Lower lobe of right lung (tissue), 2 donors: Measurements from ENCODE around the gene GALNT9. TPM values are rescaled to one million over a fixed set of nuclear protein-coding genes. Genes with fewer than 3 reads are reported as not detected.
A peak's percentile ranks its signal among the peaks of the same experiment; 100 is the strongest.

Experiments used
- ATAC-seq, 2 donors: fragments of 200-7000 bp; cut with Tn5 transposase; one replicate each; pipeline ENCODE4 v1.9.1; 2020 to 2022; ENCODE audit warnings: mild to moderate bottlenecking in 2 of 2, moderate library complexity in 2 of 2
- DNase-seq: peaks from one replicate; pipeline ENCODE4 v3.0.0-alpha.2; 2020
- H3K27ac ChIP-seq: fragments of 200-600 bp; one replicate; pipeline ENCODE4 v1.8.0; 2022
- H3K27me3 ChIP-seq: fragments of 200-600 bp; one replicate; pipeline ENCODE4 v1.8.0; 2022; ENCODE audit warnings: low read depth
- H3K36me3 ChIP-seq: fragments of 200-600 bp; one replicate; pipeline ENCODE4 v1.8.0; 2022; ENCODE audit warnings: mild to moderate bottlenecking
- H3K4me1 ChIP-seq: fragments of 200-600 bp; one replicate; pipeline ENCODE4 v1.8.0; 2022
- H3K4me3 ChIP-seq: fragments of 200-600 bp; one replicate; pipeline ENCODE4 v1.8.0; 2022; ENCODE audit warnings: mild to moderate bottlenecking
- H3K9me3 ChIP-seq: fragments of 200-600 bp; one replicate; pipeline ENCODE4 v1.8.0; 2022
- intact Hi-C: fragments of 100-400 bp; cut with DNase I; formaldehyde crosslinking; loops from one replicate; pipeline ENCODE4 v1.11.0; 2022
- total RNA-seq: library from RNA; stranded (reverse); fragmentation: NEBNext Ultra II Directional; extraction: Animal tissue kit (Norgen Biotek cat#: 25700); gene quantifications from one replicate; pipeline ENCODE4 v1.2.1, GENCODE V29; 2021
- TF ChIP-seq, protein P1 (sequence below): fragments of 200-600 bp; IDR thresholded peaks from one replicate; pipeline ENCODE4 v1.8.0; 2022; ENCODE audit warnings: antibody characterized with exemption, mild to moderate bottlenecking
- donor health status: DM: no; HTN: yes; CAD: no; lungs with severe emphysema.

Gene GALNT9
- total RNA-seq, 1 donor from 2014 or later: not detected

DNA sequence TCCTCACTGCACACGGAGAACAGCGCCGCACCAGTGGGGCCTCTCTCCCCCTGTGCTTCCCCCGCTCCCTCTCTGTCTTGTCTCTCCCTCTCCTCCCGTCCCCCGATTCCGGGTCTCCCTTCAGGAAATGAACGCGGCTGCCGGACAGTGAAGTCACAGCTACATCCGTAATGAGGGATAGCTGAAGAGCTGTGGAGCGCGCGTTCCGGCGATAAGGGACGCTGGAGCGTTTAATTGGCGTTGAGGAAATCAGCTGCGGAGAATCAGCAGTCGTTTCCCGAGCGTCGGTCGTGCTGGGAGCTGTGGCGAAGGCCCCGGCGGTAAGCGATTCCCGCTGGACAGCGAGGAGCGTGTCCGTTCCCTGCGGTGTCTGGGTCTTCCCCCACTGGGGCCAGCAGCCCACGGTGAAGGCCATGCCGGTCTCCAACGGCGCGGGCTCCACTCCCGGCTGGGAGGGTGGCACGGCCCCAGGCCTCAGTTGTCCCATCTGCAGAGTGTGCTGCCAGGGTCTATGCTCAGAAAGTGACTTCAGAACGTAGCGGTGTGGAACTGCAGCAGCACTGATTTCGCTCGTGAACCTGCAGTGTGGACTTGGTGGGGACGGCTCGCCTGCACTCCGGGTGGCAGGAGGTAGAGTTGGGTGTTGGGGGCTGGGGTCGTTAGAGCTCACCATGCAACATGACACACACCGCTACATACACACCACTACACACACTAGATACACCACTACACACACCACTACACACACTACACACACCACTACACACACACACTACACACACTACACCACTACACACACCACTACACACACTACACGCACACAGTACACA lies 174.2 kb downstream of the GALNT9 start:
- H3K36me3 ChIP-seq: peaks cover 18% of the 10 kb centered on the region
- H3K27me3 ChIP-seq: no peaks in the 10 kb centered on the region
- DNase-seq (peak; percentile 42), ATAC-seq (no peak)
- H3K4me3 ChIP-seq: no peak overlapping the region
- H3K27ac ChIP-seq: no peak overlapping the region
- peaks cover 7% of the 10 kb centered on the region for H3K4me1 ChIP-seq
- TF ChIP-seq, protein P1, sequence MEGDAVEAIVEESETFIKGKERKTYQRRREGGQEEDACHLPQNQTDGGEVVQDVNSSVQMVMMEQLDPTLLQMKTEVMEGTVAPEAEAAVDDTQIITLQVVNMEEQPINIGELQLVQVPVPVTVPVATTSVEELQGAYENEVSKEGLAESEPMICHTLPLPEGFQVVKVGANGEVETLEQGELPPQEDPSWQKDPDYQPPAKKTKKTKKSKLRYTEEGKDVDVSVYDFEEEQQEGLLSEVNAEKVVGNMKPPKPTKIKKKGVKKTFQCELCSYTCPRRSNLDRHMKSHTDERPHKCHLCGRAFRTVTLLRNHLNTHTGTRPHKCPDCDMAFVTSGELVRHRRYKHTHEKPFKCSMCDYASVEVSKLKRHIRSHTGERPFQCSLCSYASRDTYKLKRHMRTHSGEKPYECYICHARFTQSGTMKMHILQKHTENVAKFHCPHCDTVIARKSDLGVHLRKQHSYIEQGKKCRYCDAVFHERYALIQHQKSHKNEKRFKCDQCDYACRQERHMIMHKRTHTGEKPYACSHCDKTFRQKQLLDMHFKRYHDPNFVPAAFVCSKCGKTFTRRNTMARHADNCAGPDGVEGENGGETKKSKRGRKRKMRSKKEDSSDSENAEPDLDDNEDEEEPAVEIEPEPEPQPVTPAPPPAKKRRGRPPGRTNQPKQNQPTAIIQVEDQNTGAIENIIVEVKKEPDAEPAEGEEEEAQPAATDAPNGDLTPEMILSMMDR: no peak
- intact Hi-C loops: no loop called here
- no peaks in the 10 kb centered on the region for H3K9me3 ChIP-seq

DNA sequence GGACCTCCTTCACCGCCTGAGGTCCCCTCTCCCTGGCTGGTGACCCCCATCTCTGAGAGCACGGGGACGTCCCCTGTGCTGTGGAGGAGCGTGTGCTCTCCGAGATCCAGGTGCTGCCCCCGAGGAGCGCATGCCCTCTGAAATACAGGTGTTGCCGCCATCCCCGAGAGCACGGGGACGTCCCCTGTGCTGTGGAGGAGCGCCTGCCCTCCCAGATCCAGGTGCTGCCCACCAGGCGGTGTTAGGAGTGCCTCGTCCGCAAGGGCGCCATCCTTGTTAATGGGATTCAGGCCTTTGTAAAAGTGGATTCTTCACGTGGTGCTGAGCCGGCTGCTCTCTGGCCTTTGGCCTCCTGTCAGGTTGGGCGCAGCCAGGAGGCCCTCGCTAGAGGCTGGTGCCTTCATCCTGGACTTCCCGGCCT lies 175.0 kb downstream of the GALNT9 start:
- TF ChIP-seq, protein P1: no peak
- intact Hi-C loops: no loop called here

DNA sequence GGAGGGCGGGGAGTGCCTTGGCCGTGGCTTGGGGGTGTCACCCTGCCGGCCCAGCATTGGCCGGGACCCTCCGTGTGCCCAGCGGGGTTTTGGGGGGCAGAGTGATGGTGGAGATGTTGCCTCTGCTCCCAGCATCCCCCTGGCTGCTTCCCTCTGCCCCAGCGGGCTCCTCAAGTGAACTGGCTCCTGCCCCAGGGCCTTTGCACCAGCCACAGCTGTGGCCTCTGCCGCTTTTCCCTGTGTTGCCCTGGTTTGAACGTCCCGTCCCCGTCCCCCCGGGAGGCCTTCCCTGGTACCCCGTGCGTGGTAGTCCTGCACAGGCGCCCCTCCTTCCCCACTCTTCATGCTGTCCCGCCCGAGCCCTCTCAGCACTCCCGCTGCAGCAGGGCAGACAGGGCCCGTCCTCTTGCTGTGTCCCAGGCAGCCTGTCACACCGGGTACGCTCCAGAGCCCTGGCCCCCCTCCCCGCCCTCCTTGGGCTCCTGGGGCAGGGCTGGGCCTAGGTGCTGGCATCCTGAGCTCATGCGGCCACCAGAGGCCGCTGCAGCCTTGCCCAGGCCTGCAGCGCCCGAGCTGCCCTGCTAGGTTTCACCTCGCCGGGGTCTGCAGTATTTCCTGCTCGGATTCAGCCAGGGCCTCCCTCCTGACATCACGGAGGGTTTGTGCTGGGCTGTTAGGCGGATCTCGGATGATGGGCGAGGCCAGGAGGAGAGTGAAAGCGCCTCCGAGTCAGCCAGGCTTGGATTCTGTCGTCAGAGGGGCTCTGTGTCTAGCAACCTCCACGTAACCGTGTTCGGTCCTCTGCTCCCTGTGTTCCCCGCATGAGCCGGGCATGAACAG lies 175.7 kb downstream of the GALNT9 start:
- intact Hi-C loops: no loop called here
- peaks cover 7% of the 10 kb centered on the region for H3K4me1 ChIP-seq
- TF ChIP-seq, protein P1: peak; percentile 91
- no peaks in the 10 kb centered on the region for H3K9me3 ChIP-seq
- H3K36me3 ChIP-seq: peaks cover 18% of the 10 kb centered on the region
- DNase-seq (peak; percentile 74), ATAC-seq (peak; percentile 90)
- H3K27me3 ChIP-seq: no peaks in the 10 kb centered on the region
- no peak overlapping the region for H3K27ac ChIP-seq
- peak overlapping the region; percentile 33 for H3K4me3 ChIP-seq

More for the DNA sequence above, 175.0 kb downstream of the GALNT9 start:
- Histone ChIP-seq H3K4me1 (peaks cover 7% of the 10 kb centered on the region), H3K27me3 (no peaks in the 10 kb centered on the region), H3K36me3 (peaks cover 18% of the 10 kb centered on the region), H3K4me3 (peak overlapping the region; percentile 33), H3K27ac (no peak overlapping the region), H3K9me3 (no peaks in the 10 kb centered on the region)
- peak; percentile 3 to 10 for ATAC-seq
- peak; percentile 36 for DNase-seq

DNA sequence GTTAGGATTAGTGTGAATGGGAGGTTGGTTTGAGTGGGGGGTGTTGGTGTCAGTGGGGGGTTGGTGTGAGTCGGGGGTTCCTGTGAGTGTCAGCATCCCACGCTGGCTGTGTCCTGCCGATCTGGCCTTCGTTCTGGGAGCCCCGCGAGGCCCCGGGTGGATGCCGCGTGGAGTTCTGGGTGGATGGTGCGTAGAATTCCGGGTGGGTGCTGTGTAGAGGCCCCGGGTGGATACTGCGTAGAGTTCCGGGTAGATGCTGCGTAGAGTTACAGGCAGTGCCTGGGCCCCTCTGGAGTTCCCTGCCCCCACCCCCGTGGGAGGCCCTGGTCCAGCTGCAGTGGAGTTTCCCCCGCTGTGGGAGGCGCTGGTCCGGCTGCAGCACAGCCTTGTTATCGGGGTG lies 176.4 kb downstream of the GALNT9 start:
- peaks cover 7% of the 10 kb centered on the region for H3K4me1 ChIP-seq
- no peaks in the 10 kb centered on the region for H3K9me3 ChIP-seq
- no peak overlapping the region for H3K27ac ChIP-seq
- H3K27me3 ChIP-seq: no peaks in the 10 kb centered on the region
- DNase-seq (peak; percentile 43), ATAC-seq (no peak)
- intact Hi-C loops: no loop called here
- TF ChIP-seq, protein P1: no peak
- H3K4me3 ChIP-seq: no peak overlapping the region
- peaks cover 20% of the 10 kb centered on the region for H3K36me3 ChIP-seq

DNA sequence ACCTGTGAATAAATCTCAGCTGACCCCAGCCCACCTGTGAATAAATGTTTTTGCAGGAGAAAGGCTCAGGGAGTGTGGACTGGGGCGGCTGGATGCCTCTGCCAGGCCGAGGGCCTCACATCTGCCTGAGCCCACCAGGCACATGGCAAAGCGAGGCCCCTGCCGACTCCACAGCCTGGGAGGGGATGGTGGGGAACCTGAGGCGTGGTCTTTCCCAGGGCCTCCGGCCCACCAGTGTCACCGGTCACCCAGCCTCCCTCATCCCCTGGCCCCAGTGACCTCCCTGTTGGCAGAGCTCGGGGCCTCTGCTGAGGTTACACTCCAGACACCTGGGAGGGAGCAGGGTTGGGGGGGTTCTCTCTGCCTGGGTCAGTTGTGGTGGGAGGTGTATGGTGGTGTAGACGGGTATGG lies 177.0 kb downstream of the GALNT9 start:
- peaks cover 25% of the 10 kb centered on the region for H3K36me3 ChIP-seq
- intact Hi-C loops: no loop called here
- DNase-seq: no peak

More for the DNA sequence above, 177.0 kb downstream of the GALNT9 start:
- no peaks in the 10 kb centered on the region for H3K9me3 ChIP-seq
- no peak for ATAC-seq
- H3K4me1 ChIP-seq: peaks cover 7% of the 10 kb centered on the region
- TF ChIP-seq, protein P1: no peak
- no peak overlapping the region for H3K27ac ChIP-seq
- H3K27me3 ChIP-seq: no peaks in the 10 kb centered on the region
- H3K4me3 ChIP-seq: no peak overlapping the region
